HG03520 (cell line): ENCODE measurements around the gene CEP112.

Experiments
- ATAC-seq: cut with Tn5 transposase; IDR thresholded peaks from one replicate; pipeline ENCODE4 v1.9.1; 2021; ENCODE audit warnings: mild to moderate bottlenecking, moderate library complexity; ENCODE audit not compliant: unreplicated experiment

The CEP112 gene

DNA sequence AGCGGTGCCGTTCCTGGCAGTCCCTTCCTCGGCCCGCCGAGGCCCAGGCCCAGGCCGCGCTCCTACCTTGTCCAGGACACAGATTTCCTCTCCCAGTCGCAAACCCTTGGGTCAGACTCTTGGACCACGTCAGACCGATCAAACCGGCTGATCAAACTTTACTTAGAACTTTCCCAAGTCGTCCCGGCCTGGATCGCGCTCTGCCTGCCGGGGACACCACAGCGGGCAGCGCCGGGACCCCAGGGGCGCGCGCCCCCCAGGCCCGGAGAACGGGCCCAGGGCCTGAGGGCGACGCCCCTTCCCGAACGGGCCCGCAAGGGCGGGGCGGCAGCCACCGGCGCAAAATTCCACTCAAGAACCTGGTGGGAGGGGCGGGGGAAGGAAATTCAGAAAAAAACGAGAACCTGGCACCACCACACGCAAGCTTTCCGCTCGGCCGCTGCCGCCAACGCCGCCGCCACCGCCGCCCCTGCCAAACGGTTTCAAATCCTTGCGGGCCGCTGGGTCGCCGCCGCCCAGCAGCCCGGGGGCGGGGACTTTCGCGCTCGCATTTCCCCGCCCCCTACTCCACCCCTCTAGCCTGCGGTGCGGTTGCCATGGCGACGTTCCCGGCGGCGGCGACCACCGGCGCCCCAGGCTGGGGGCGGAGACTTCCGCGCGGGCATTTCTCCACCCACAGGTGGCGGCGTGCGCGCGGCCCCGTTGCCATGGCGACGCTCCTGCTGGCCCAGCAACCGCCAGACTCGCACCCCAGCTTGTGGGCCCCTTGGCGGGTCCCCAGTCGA is at the start of gene CEP112:
Gene CEP112 (minus strand): TSS at position 541 of the 785 bp plus-strand sequence.
- peak; percentile 55 for ATAC-seq

DNA sequence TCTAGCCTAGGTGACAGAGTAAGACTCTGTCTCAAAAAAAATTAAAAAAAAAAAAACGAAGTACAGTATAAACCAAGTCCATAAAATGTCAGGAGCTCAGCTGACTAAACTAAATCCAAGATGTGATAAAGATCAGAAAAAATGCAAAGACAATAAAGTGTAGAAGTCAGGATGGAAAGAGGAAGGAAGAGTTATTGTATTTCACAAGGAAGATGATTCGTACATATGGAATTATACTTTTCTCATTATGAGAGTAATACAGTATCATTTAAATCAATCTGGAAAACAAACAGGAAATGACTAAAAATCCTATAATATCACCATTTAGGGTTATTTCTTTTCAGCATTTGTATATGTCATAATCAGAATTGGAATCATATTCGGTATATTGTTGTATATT is 48.7 kb upstream of the CEP112 start:
- no peak for ATAC-seq

DNA sequence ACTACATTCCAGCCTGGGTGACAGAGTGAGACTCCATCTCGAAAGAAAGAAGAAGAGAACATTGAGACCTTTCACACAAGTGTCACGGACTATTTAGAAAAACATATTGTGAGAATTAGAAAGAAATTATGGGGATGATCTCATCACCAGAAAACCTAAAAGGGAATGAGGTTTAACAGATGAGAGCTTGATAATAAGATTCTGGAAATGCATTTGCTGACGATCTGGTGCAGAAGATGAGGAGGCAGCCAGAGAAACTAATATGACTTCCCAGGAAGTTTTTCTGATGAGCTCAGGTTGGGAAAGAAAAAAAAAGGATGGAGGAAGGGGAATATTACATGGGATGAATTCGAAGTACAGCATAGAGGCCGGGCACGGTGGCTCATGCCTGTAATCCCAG is 48.1 kb upstream of the CEP112 start:
- ATAC-seq = no peak

DNA sequence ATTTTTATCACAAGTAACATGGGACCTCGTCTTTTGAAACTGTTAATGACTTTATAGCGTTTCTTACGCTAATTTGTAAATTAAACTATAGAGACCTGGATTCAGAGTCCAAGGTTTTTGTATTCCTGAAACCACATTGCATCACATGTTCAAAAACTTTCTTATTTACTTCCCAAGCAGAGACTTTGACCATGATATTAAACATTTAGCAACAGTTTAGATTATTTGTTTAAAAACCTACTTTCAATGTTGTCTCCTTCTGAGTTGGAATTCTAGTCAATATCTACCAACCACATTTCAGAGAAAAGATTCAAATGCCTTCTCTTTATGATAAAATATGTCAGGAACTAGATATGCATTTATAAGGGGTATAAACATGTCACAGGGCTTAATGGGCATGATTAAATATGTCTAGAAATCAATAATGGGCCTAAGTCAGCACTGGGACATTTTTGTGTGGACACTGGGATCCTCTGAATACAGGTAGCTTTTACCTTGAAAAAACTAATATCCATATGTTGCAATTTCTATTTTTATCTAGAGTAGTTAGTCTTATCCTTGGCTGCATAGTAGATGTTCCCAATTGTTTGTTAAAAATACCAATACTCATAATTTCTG is 43.6 kb upstream of the CEP112 start:
- ATAC-seq = no peak

DNA sequence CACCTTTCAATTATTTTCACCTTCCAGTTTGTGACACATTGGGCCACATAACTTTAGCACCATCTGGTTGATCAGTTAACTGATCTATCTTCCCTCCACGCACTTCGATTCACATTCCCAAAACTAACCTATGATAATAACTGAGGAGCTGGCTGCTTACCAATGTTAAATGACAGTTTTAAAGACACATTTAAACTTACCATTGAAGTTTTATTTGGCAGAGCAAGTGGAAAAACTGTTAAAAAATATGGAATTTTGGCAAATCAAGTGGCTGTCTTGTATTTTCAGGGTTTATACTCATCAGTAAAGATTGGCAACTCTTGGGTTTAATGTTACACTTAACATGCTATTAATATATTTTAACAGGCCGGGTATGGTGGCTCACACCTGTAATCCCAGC is 42.7 kb upstream of the CEP112 start:
- ATAC-seq = no peak

DNA sequence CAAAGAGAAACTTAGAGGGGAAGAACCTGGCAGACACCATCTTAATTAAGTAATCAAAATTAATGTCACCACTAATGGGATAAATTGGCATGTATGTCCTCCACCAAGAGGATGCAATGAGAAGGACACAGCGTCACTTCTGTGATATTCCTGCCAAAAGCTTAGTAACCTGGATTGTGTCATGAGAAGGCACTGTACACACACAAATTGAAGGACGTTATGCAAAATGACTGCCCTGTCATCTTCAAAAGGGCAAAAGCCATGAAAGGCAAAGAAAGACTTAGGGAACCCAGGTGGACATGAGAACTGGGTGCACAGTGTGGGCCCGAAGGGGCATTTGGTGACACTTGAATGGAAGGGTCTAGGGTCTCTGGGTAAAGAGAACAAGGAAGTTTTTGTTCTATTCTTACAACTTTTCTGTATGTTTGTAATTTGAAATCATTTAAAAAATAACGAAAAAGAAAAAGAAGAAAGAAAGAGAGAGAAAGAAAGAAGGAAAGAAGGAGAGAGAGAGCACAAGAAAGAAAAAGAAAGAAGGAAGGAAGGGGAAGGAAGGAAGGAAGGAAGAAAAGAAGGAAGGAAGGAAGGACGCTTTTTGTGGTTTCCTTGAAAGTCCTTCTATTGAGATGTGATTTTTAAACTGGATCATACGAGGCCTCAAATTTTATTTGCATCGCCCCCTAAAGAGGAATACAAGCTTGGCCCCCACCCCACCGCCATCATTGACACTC is 41.3 kb upstream of the CEP112 start:
- ATAC-seq = no peak

DNA sequence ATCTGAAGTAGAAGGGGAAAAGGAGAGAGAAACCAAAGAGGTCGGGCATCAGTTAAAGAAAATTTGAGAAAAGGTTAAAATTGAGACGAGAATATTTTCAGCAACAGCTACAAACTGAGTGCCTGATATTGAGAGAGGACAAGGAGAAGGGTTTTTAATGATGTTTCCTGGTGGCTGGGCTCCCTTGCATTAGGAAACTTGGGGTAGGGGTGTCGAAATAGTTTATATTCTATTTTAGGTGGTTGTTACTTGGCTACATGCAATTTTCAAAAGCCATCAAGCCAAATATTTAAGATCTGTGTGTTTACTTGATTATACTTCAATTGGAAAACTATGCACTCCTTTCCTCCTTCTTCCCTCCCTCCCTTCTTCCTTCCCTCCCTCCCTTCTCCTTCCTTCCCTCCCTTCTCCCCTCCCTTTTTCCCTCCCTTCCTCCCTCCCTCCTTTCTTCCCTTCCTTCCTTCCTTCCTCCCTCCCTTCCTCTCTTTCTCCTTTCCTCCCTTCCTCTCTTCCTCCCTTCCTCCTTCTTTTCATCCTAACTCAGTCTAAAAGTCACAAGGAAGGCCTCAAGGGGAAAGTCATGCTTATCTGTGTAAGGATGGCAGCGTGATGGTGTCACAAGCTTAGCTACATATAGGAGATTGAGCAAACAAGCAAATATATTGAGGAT is 39.1 kb upstream of the CEP112 start:
- no peak for ATAC-seq

DNA sequence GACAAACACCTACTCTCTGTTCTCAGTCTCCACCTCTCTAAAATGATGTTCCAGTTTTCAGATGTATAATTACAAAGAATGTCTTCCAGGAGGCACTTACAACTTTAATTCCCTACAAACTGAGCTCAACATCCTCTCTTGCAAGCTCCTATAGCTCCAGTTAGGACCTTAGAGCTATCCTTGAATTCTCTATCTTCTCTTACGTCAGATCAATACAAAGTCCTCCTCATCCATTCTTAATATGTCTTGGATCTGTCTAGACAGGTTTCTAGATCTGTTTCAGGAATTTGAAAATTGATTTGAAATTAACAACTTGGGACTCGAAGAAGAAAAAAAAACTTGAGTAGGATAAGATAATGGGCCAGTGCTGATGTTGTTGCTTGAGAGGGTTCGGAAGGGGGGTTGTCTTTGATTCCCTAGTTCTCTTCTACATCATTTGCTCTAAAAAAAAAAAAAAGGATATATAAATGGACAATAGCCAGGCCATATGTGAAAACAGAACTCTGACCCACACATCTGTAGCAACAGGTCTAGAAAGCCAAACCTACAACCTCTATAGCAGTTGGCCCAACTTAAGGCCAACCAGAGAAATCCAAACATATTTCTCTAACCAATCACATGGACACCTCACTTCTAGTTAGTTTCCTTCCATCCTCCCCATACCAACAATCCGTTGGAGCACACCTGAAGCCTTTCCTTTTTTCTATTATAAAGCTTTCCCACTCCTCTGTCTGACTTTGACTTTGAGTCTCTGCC is 38.0 kb upstream of the CEP112 start:
- ATAC-seq = no peak

DNA sequence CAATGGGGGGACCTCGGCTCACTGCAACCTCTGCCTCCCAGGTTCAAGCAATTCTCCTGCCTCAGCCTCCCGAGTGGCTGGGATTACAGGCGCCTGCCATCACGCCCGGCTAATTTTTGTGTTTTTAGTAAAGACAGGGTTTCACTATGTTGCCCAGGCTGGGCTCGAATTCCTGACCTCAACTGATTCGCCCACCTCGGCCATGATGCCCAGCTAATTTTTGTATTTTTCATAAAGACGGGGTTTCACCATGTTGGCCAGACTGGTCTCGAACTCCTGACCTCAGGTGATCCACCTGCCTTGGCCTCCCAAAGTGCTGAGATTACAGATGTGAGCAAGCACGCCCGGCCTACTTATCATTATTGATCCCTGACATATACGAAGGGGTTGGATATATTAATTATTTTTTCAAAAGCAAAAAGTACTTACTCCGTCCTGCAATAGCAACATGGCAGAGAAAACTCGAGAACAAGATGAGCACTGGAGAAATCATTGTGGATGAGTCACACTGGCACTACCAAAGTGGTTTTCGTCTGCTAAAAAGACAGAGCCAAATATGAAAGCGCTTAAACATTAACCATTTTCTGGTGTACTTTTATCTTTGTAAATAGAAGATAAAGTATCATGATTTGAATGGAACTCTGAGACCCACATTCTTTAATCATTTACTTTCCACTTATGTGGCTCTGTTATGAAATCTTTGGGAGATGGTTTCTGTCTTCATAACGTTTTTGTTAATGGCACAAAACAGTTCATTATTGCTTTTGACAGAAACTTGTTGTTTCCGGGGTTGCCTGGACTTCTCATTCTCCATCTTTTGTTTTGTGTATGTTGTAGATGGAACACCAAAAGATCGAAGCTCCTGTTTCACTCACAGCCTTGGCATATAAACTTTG is 37.2 kb upstream of the CEP112 start, which contains the start of gene APOH:
Gene APOH (minus strand): TSS at position 529 of the 896 bp plus-strand sequence. CDS start 36 bp downstream, at position 493.
- no peak for ATAC-seq

DNA sequence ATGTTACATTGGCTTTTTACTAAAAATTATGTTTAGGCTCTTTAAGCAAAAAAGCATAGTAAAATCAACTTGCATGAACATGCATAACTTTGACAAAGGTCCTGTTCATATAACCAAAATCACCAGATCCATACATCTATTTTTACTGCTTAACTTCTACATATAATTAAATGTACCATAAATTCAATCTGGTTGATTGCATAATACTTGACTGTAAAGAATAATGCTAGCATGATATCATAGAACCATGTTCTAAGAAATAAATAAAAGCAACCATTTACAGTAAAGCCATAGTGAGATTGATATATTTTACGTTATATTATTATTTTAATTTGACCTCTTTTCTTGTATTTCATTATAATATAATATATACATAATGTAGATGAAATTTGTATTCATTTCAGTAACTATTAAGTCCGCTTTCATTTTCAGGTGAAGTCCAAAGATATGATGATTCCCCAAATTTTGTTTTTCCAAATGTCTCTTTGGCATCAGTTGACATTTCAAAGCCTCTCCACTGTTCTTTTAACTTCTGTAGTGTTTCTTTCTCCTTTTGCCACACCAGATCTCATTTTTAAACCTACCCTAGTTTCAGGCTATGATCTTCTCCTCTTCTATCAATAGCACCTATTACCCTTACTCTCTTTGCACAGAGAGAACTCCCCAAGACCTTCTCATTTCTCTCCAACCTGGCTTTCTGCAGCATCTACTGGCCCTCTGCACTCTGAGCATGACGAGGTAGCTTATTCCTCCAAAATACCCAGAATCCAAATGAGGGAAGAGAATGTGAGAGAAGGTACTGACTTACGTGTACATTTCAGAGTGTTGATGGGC is 35.5 kb upstream of the CEP112 start:
- no peak for ATAC-seq

DNA sequence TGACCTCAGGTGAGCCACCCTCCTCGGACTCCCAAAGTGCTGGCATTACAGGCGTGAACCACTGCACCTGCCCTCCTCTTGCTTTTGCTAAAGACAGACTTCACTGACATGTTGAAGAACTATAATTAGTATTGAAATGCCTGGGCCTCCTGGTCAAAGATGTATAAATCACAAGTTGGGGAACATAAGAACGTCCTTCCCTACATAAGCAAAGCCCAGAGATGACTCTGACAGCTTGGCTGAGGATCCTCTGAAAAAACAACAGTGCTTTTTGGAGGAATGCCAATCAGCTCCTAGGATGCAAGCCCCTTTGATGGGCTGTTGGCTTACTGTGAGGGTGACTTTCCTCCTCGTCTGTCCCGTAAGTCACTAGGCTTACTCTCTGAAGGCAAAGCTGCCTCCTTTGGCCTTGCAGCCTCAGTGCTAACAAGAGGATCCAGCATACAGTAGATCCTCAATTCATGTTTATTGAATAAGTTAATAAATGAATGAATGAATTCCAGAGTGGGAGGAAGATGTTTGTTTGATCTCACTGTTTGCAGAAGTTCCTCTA is 30.9 kb upstream of the CEP112 start:
- ATAC-seq = no peak

DNA sequence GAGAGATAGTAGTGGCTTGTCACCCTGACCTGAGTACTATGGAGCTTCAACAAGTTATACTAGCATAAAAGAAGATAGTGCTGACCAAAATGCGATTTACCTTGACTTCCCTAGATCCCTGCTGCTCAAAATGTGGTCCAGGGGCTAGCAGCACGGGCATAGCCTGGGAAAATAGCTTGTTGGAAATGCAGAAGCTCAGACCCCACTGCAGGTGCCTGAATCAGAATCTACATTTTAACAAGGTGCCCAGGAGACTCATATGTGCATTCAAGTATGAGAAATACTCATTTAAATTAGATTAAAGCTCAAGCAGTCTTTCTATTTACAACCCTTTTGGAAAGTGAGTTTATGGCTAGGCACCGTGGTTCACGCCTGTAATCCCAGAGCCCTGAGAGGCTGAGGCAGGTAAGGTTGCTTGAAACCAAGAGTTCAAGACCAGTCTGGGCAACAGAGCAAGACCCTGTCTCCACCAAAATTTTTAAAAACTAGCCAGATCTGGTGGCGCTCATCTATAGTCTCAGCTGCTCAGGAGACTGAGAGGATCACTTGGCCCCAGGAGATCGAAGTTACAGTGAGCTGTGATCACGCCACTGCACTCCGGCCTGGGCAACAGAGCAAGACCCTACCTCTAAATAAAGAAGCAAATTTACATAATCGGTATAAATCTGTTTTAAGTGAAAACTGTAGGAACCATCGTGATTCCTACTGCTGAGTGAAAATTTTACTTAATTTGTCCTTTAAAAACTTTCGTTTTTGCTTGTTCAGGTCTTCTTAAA is 30.0 kb upstream of the CEP112 start:
- ATAC-seq = no peak

DNA sequence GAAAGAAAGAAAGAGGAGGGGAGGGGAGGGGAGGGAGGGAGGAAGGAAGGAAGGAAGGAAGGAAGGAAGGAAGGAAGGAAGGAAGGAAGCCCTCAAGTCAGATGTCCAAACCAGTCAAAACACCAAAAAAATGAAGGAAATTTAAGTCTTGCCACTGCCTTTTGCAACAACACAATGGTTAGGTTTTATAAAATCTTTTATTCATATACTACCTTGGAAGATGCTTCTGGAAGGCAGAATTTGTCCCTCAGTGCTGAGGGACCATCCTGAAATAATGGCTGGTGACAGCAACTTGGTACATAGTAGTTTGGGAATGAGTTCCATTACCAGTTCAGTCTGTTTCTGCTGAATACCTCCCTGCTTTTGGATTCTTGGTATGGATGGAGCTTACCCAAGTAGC is 29.4 kb upstream of the CEP112 start:
- ATAC-seq = no peak

DNA sequence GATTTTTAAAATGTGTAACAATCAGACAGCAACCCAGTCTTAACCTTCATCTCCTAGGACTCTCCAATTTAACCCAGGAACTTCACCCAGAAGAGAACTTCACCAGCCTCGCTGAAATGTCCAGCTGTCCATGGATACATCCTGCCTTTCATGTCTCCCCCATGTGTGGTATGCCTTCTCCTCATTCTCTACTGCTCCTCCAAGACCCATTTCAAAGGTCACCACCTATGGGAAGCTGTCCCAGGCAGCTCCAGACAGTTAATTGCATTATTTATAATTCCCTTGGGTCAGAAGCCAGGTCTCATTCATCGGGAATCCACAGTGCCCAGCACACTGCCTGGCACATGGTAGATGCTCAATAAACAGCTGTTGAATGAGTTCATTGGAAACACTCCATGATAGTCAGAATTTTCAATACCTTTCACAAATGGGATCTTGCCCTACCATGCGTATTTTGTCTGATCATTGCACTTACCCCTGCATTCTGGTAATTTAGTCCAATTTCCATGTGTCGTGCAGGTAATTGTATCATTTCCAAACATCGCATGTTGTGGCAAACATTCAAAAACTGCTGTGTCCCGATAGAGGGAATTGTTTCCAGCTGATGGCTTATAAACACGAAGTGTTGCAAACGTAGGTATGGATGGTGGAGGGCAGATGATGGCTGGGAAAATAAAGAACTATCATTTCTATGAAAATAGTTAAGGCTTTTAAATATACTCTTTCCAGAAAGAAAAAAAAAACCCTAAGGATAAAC is 28.3 kb upstream of the CEP112 start:
- no peak for ATAC-seq

DNA sequence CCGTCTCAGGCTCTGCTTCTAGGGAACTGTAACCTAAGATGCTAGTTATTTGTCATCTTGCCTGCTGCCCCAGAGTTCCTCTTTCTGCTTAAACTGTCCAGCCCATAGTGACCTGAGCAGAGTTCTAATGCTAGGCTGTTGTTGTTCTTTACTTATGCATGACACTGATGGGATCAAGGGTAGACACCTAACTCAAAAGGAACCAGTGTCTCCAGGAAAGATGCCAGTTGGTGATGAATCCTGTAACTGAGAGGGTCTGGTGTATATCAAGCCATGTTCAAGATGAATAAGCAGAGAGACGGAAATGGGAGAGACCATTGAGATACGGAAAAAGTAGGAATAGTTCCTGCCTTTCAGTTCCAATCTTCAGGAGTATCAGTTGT is 23.6 kb upstream of the CEP112 start:
- no peak for ATAC-seq

DNA sequence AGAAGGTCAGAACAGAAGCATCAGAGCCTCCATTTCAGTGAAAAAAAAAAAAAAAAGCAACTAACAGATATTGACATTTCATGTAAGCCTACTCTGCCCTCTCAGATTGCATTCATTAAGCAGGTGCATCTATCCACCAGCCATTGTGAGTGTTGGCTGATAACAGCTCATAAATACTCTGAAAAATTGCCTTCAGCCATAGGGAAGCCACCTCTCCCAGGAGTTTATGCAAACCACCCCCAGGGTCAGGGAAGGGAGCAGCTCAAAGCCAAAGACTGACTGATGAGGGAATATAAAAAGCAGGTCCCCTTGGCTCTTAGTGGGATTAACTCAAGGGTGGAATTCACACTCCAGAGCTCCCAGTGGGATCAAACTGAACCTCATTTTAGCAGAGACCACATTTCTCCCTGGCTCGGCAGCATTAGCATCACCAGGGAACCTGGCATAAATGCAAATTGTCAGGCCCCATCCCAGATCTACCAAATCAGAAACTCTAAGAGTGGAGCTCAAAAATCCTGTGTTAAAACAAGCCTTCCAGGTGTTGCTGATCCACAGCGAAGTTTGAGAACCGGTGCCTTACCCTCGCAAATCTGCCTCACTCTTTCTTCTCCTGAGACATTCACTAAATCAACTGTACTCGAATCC is 23.1 kb upstream of the CEP112 start:
- no peak for ATAC-seq
